Right atrium auricular region (tissue), 2 donors: ENCODE data around the gene OR2G3. TPM values are rescaled to one million over a fixed set of nuclear protein-coding genes. Genes with fewer than 3 reads are reported as not detected.

ENCODE experiments used
- DNase-seq: peaks from one replicate; pipeline ENCODE4 v3.0.0-alpha.2; 2019; ENCODE audit warnings: low spot score
- H3K27ac ChIP-seq, 2 donors: fragments of 200-600 bp; sonication (generic); 1 replicate in 1 of 2; 2 replicates in 1 of 2; pipeline ENCODE4 v1.5.1; 2016 to 2019
- H3K27me3 ChIP-seq, 2 donors: fragments of 200-600 bp; sonication (generic); one replicate each; pipeline versions ENCODE4 v1.5.1 to v1.6.0; 2017 to 2019
- H3K36me3 ChIP-seq: fragments of 200-600 bp; sonication (generic); one replicate; pipeline ENCODE4 v1.5.1; 2016
- H3K4me1 ChIP-seq, 2 donors: fragments of 200-600 bp; sonication (generic); one replicate each; pipeline versions ENCODE4 v1.5.1 to v1.6.0; 2017 to 2019
- H3K4me3 ChIP-seq, 2 donors: fragments of 200-600 bp; sonication (generic); 1 replicate in 1 of 2; 2 replicates in 1 of 2; pipeline ENCODE4 v1.5.1; 2017 to 2019; ENCODE audit warnings: mild to moderate bottlenecking in 1 of 2, moderate library complexity in 1 of 2
- H3K9me3 ChIP-seq, 2 donors: fragments of 200-600 bp; sonication (generic); one replicate each; pipeline ENCODE4 v1.5.1; 2019
- CTCF ChIP-seq, 2 donors: fragments of 200-600 bp; sonication (generic); IDR thresholded peaks; one replicate each; pipeline ENCODE4 v1.5.1; 2019; ENCODE audit warnings: antibody characterized with exemption in 2 of 2
- total RNA-seq, 2 donors: library from RNA; depleted of rRNA; stranded (reverse); fragments of >200 nt; gene quantifications; one replicate each; pipeline ENCODE4 v1.1.0, GENCODE V29; 2016

OR2G3 gene
- total RNA-seq, 2 donors from 2014 or later, result not detected

- H3K27ac ChIP-seq, result no peak overlapping the region
- TF ChIP-seq CTCF (IDR thresholded peaks at IDR 0.05), result peak in 1 of 2 donors; percentile 22
- DNase-seq, result no peak
- no peaks in the 10 kb centered on the region for H3K27me3 ChIP-seq
- H3K9me3 ChIP-seq, result no peaks in the 10 kb centered on the region
- no peaks in the 10 kb centered on the region for H3K4me1 ChIP-seq
- no peak overlapping the region for H3K4me3 ChIP-seq
- H3K36me3 ChIP-seq, result no peaks in the 10 kb centered on the region
These were observed 28.9 kb upstream of the OR2G3 start for GRCh38 chr1:247576514-247576913.

- no peaks in the 10 kb centered on the region for H3K4me1 ChIP-seq
- H3K9me3 ChIP-seq, result no peaks in the 10 kb centered on the region
- DNase-seq, result no peak
- H3K27ac ChIP-seq, result no peak overlapping the region
- no peak for TF ChIP-seq CTCF (IDR thresholded peaks at IDR 0.05)
- H3K27me3 ChIP-seq, result no peaks in the 10 kb centered on the region
- H3K36me3 ChIP-seq, result no peaks in the 10 kb centered on the region
- H3K4me3 ChIP-seq, result no peak overlapping the region
These were observed 26.4 kb upstream of the OR2G3 start for GRCh38 chr1:247578946-247579460.

DNA sequence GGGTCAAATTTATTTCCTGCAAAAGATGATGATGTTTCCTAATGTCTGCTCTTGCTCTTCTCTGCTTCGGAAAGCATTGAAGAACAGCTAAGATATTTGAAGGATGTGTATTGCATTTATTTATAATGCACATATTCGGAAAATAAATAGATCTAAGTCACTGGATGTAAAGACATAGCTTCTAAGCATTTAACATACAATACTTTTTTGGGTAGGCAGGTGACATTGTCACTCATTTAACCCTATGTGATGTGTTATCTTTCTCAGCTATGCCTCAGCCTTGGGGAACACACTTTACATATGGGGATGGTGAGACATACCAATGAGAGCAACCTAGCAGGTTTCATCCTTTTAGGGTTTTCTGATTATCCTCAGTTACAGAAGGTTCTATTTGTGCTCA lies 17.3 kb upstream of the OR2G3 start, which contains the start of gene OR2G2:
Gene OR2G2, plus strand, starts transcription at position 301 of the 400 bp plus-strand sequence. Its CDS starts 0 bp downstream, at position 301.
- no peak for TF ChIP-seq CTCF (IDR thresholded peaks at IDR 0.05)
- Histone ChIP-seq H3K36me3 (no peaks in the 10 kb centered on the region), H3K4me3 (no peak within 1 kb of the TSS), H3K27me3 (no peaks in the 10 kb centered on the region), H3K4me1 (no peaks in the 10 kb centered on the region), H3K9me3 (no peaks in the 10 kb centered on the region), H3K27ac (no peak within 1 kb of the TSS)
- DNase-seq, result no peak

DNA sequence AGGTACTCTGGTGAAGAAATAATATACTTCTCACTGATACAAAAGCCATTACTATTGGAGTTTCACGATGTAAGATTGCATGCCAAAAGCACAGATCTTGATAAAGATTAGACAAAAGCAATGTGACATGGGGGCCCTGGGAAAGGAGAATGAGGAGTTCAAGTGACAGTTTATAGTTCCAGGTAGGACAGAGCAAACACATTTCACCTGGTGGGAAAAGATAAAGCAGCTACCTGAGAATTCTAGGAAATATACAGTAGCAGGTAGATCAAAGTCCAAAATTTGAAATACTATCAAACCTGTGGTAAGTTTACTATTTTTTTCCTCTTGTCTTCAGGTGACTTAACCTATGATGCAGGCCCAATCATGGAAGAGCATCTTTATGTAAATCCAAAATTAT lies 8.0 kb downstream of the OR2G3 start:
- Histone ChIP-seq H3K27ac (no peak overlapping the region), H3K4me1 (no peaks in the 10 kb centered on the region), H3K9me3 (peaks cover 0 to 4% of the 10 kb centered on the region in 2 donors), H3K36me3 (no peaks in the 10 kb centered on the region), H3K4me3 (no peak overlapping the region), H3K27me3 (no peaks in the 10 kb centered on the region)
- no peak for TF ChIP-seq CTCF (IDR thresholded peaks at IDR 0.05)
- DNase-seq, result no peak

DNA sequence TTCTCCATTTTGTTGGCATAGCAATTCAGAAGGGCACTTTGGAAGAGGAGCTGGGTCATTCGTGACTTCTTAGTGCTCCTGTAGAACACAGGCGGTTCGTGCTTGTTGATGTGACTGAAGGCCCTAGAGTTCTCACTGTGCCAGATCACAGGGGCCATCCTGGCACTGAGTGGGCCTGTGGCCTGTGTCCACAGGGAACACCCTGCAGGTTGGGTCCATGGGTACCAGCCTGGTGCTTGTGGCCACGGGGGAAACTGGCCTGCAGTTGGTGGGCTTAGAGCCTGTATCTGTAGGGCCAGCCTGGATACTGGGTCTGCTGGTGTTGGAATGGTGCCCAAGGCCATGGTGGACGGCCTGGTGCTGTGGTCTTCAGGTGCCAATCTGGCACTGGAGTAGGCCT lies 9.2 kb downstream of the OR2G3 start:
- H3K9me3 ChIP-seq, result peaks cover 0 to 3% of the 10 kb centered on the region in 2 donors
- no peak overlapping the region for H3K27ac ChIP-seq
- DNase-seq, result no peak

More for the DNA sequence above, 9.2 kb downstream of the OR2G3 start:
- no peak overlapping the region for H3K4me3 ChIP-seq
- no peaks in the 10 kb centered on the region for H3K27me3 ChIP-seq
- no peaks in the 10 kb centered on the region for H3K36me3 ChIP-seq
- H3K4me1 ChIP-seq, result no peaks in the 10 kb centered on the region
- no peak for TF ChIP-seq CTCF (IDR thresholded peaks at IDR 0.05)
